HCT116 (cell line): ENCODE data around the gene WDR82. TPM values are rescaled to one million over a fixed set of nuclear protein-coding genes. Genes with fewer than 3 reads are reported as not detected.

Experiments used
- ATAC-seq: fragments of 200-7000 bp; cut with Tn5 transposase; 2 replicates; pipeline ENCODE4 v1.9.1; 2020; ENCODE audit warnings: mild to moderate bottlenecking, moderate library complexity
- BruUV-seq: library from RNA; stranded (reverse); fragments of 400-500 nt; replicated peaks from 2 replicates; lab custom pipeline; 2021; lab: Mats Ljungman, UMichigan
- CTCF ChIA-PET: fragments of 300-600 bp; sonication (Branson Sonifier 250); formaldehyde crosslinking; loops from one replicate; lab custom pipeline; 2021; ENCODE audit warnings: antibody characterized with exemption; lab: Charles Lee
- POLR2A ChIA-PET: fragments of 300-600, 350-600 bp; sonication (Branson Sonifier 250); formaldehyde crosslinking; loops from one replicate; lab custom pipeline; 2021; ENCODE audit warnings: antibody characterized with exemption; lab: Charles Lee
- RAD21 ChIA-PET, 2 experiments: fragments of 300-600 bp; sonication (Branson Sonifier 250); formaldehyde crosslinking; loops; one replicate each; lab custom pipeline; 2023; ENCODE audit warnings: low total read pairs in 2 of 2; ENCODE audit not compliant: uncharacterized antibody in 2 of 2, unreplicated experiment in 2 of 2, low non-redundant PET in 1 of 2; lab: Charles Lee
- DNase-seq: peaks from one replicate; pipeline ENCODE4 v3.0.0-alpha.2; 2010; ENCODE audit warnings: low read depth, low spot score
- H2AFZ ChIP-seq: fragments of 200-600 bp; shearing (Covaris generic), sonication (generic); 2 replicates; pipeline ENCODE4 v1.6.1; 2017; ENCODE audit warnings: low read depth, mixed run types, mixed read lengths, antibody characterized with exemption, low read length; ENCODE audit not compliant: poor library complexity, severe bottlenecking
- H3K27ac ChIP-seq: 2 replicates; pipeline ENCODE4 v1.5.1; 2012; ENCODE audit warnings: low read depth, low read length
- H3K27me3 ChIP-seq: fragments of 200-600 bp; sonication (generic); 2 replicates; pipeline ENCODE4 v1.6.1; 2016; ENCODE audit warnings: mixed run types, low read length, mixed read lengths; ENCODE audit not compliant: insufficient read depth
- H3K36me3 ChIP-seq, 2 experiments: fragments of 200-500 bp in 1 of 2; fragments of 200-600 bp in 1 of 2; sonication (Bioruptor generic) in 1 of 2; sonication (generic) in 1 of 2; 2 replicates each; pipeline versions ENCODE4 v1.5.1 to v1.6.1; 2014 to 2016; ENCODE audit warnings: low read length in 2 of 2, inconsistent platforms in 1 of 2, mixed read lengths in 1 of 2, mixed run types in 1 of 2; ENCODE audit not compliant: insufficient read depth in 2 of 2, control insufficient read depth in 1 of 2
- H3K4me1 ChIP-seq, 2 experiments: fragments of 200-600 bp in 1 of 2; sonication (generic) in 1 of 2; 2 replicates each; pipeline versions ENCODE4 v1.5.1 to v1.6.1; 2012 to 2017; ENCODE audit warnings: low read length in 2 of 2, inconsistent platforms in 1 of 2, mild to moderate bottlenecking in 1 of 2, mixed read lengths in 1 of 2, mixed run types in 1 of 2, moderate library complexity in 1 of 2; ENCODE audit not compliant: insufficient read depth in 2 of 2, control insufficient read depth in 1 of 2
- H3K4me2 ChIP-seq: fragments of 200-600 bp; sonication (generic); 2 replicates; pipeline ENCODE4 v1.6.1; 2017; ENCODE audit warnings: mixed run types, low read length, mixed read lengths
- H3K4me3 ChIP-seq, 2 experiments: fragments of 200-600 bp in 1 of 2; sonication (generic) in 1 of 2; replicated peaks in 1 of 2; 2 replicates each; pipeline ENCODE4 v1.5.1; 2011 to 2016; ENCODE audit warnings: low read length in 2 of 2, control low read depth in 1 of 2, low read depth in 1 of 2, mild to moderate bottlenecking in 1 of 2, mixed read lengths in 1 of 2, mixed run types in 1 of 2
- H3K79me2 ChIP-seq: fragments of 200-600 bp; sonication (generic); 2 replicates; pipeline ENCODE4 v1.6.1; 2017; ENCODE audit warnings: mild to moderate bottlenecking, mixed run types, low read length, moderate library complexity, mixed read lengths; ENCODE audit not compliant: insufficient read depth
- H3K9ac ChIP-seq: fragments of 200-600 bp; sonication (generic); 2 replicates; pipeline ENCODE4 v1.6.1; 2016; ENCODE audit warnings: low read length, mixed read lengths
- H3K9me2 ChIP-seq: fragments of 200-600 bp; sonication (generic), shearing (Covaris generic); 2 replicates; pipeline ENCODE4 v1.6.1; 2017; ENCODE audit warnings: mixed run types, mild to moderate bottlenecking, moderate library complexity; ENCODE audit not compliant: insufficient read depth
- H3K9me3 ChIP-seq, 2 experiments: fragments of 200-500 bp in 1 of 2; fragments of 200-600 bp in 1 of 2; sonication (Bioruptor generic) in 1 of 2; sonication (generic) in 1 of 2; 2 replicates each; pipeline ENCODE4 v1.6.1; 2014 to 2017; ENCODE audit warnings: low read length in 2 of 2, mixed read lengths in 2 of 2, inconsistent platforms in 1 of 2, low read depth in 1 of 2, mild to moderate bottlenecking in 1 of 2, mixed run types in 1 of 2, moderate library complexity in 1 of 2; ENCODE audit not compliant: control insufficient read depth in 1 of 2, insufficient read depth in 1 of 2
- H4K20me1 ChIP-seq: fragments of 200-600 bp; sonication (generic), shearing (Covaris generic); 2 replicates; pipeline ENCODE4 v1.6.1; 2017; ENCODE audit warnings: mixed run types, mild to moderate bottlenecking, moderate library complexity; ENCODE audit not compliant: insufficient read depth
- CBX3 ChIP-seq: IDR thresholded peaks from 2 replicates; pipeline ENCODE4 v1.6.1; 2012; ENCODE audit warnings: low read depth
- EGR1 ChIP-seq: IDR thresholded peaks from 2 replicates; pipeline ENCODE4 v1.6.1; 2012; ENCODE audit warnings: low read depth
- EZH2 ChIP-seq: fragments of 200-600 bp; sonication (generic); IDR thresholded peaks from 2 replicates; pipeline ENCODE4 v1.6.1; 2017; ENCODE audit warnings: antibody characterized with exemption, mixed run types
- EZH2phosphoT487 ChIP-seq: fragments of 200-600 bp; IDR thresholded peaks from 2 replicates; pipeline ENCODE4 v1.6.1; 2018; ENCODE audit warnings: antibody characterized with exemption, borderline replicate concordance
- FOSL1 ChIP-seq: IDR thresholded peaks from 2 replicates; pipeline ENCODE4 v1.6.1; 2012; ENCODE audit warnings: low read depth
- JUND ChIP-seq: IDR thresholded peaks from 2 replicates; pipeline ENCODE4 v1.6.1; 2012
- POLR2A ChIP-seq: IDR thresholded peaks from 2 replicates; pipeline ENCODE4 v1.7.0; 2011; ENCODE audit warnings: borderline replicate concordance; ENCODE audit not compliant: insufficient read depth, insufficient read length; ENCODE audit errors: extremely low read depth
- POLR2AphosphoS5 ChIP-seq: IDR thresholded peaks from 2 replicates; pipeline ENCODE4 v1.6.1; 2011; ENCODE audit warnings: mild to moderate bottlenecking, low read depth, low read length, moderate library complexity
- RAD21 ChIP-seq: IDR thresholded peaks from 2 replicates; pipeline ENCODE4 v1.6.1; 2012; ENCODE audit warnings: low read depth, mild to moderate bottlenecking
- SP1 ChIP-seq: IDR thresholded peaks from 2 replicates; pipeline ENCODE4 v1.6.1; 2012; ENCODE audit warnings: low read depth
- YY1 ChIP-seq: IDR thresholded peaks from 2 replicates; pipeline ENCODE4 v1.6.1; 2011; ENCODE audit warnings: low read length, low read depth, moderate library complexity, mild to moderate bottlenecking; ENCODE audit not compliant: insufficient replicate concordance; ENCODE audit errors: extremely low read depth
- ZFX ChIP-seq: fragments of 450-650 bp; IDR thresholded peaks from 2 replicates; pipeline ENCODE4 v1.6.1; 2017
- intact Hi-C: fragments of 100-400 bp; cut with micrococcal nuclease; formaldehyde crosslinking; loops from 2 replicates; pipeline ENCODE4 v1.10.0; 2022
- total RNA-seq: library from RNA; stranded (reverse); gene quantifications from one replicate; pipeline ENCODE4 v1.2.1, GENCODE V29; 2021; ENCODE audit not compliant: unreplicated experiment
- TF ChIP-seq, protein P1 (sequence below): IDR thresholded peaks from 2 replicates; pipeline ENCODE4 v1.6.1; 2011; ENCODE audit warnings: mild to moderate bottlenecking, low read length, moderate library complexity; ENCODE audit not compliant: insufficient replicate concordance; ENCODE audit errors: extremely low read depth
- TF ChIP-seq, protein P2 (sequence below): IDR thresholded peaks from 2 replicates; pipeline ENCODE4 v1.6.1; 2012
- TF ChIP-seq, protein P3 (sequence below): IDR thresholded peaks from 2 replicates; pipeline ENCODE4 v1.6.1; 2012

The WDR82 gene
- total RNA-seq, 1 experiment from 2014 or later, result 89.7 TPM

DNA sequence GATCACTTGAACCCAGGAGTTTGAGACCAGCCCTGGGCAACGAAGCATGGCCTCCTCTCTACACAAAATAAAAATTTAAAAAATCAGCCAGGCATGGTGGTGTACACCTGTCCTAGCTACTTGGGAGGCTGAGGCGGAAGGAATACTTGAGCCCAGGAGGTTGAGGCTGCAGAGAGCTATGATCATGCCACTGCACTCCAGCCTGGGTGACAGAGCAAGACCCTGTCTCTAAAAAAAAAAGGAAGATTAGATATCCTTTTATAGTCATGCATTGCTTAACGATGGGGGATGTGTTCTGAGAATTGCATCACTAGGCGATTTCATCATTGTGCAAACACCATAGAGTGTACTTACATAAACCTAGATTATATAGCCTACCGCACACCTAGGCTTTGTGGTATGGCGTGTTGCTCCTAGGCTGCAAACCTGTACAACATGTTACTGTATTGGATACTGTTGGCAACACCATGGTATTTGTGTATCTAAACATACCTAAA lies 67.9 kb downstream of the WDR82 start:
- Histone ChIP-seq H3K9ac (no peak overlapping the region), H3K79me2 (no peaks in the 10 kb centered on the region; the same call in 1 of the 2 replicates), H3K27me3 (no peaks in the 10 kb centered on the region), H3K27ac (no peak overlapping the region), H3K4me1 (no peaks in the 10 kb centered on the region), H4K20me1 (no peaks in the 10 kb centered on the region), H3K36me3 (peaks cover 67 to 70% of the 10 kb centered on the region in 2 experiments), H3K4me3 (no peak overlapping the region), H3K9me3 (no peaks in the 10 kb centered on the region), H2AFZ (no peak overlapping the region), H3K4me2 (no peak overlapping the region), H3K9me2 (no peaks in the 10 kb centered on the region)
- CTCF ChIA-PET, result no interaction called here
- DNase-seq, result no peak
- POLR2A ChIA-PET, result no interaction called here
- TF ChIP-seq, protein P1, sequence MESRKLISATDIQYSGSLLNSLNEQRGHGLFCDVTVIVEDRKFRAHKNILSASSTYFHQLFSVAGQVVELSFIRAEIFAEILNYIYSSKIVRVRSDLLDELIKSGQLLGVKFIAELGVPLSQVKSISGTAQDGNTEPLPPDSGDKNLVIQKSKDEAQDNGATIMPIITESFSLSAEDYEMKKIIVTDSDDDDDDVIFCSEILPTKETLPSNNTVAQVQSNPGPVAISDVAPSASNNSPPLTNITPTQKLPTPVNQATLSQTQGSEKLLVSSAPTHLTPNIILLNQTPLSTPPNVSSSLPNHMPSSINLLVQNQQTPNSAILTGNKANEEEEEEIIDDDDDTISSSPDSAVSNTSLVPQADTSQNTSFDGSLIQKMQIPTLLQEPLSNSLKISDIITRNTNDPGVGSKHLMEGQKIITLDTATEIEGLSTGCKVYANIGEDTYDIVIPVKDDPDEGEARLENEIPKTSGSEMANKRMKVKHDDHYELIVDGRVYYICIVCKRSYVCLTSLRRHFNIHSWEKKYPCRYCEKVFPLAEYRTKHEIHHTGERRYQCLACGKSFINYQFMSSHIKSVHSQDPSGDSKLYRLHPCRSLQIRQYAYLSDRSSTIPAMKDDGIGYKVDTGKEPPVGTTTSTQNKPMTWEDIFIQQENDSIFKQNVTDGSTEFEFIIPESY, result no peak
- TF ChIP-seq RAD21, result no peak
- intact Hi-C loops, result no loop called here
- RAD21 ChIA-PET, result no interaction called here
- no peak for ATAC-seq
- BruUV-seq, result no TSS peak

DNA sequence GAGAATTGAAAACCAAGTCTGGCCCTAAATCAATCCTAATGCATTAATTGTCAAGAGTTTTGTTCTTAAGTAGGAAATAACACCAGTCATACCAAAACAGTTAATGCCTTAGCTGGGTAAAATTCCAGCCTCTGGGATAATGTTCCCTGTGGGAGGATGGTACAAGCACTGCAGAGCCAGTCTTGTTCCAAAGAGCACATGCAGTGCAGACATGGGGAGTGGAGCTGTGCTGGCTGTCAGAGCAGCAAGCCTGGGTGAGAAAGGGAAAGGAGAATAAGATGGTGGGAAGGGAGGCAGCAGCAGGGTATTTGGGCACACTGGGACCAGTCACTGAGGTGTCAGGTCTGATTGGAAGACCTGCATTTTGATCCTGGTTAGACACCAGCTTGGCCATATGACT lies 68.4 kb downstream of the WDR82 start:
- Histone ChIP-seq H3K4me3 (no peak overlapping the region), H3K27ac (no peak overlapping the region), H2AFZ (no peak overlapping the region), H3K9me3 (no peaks in the 10 kb centered on the region), H4K20me1 (no peaks in the 10 kb centered on the region), H3K27me3 (no peaks in the 10 kb centered on the region), H3K79me2 (no peaks in the 10 kb centered on the region; the same call in 1 of the 2 replicates), H3K9ac (no peak overlapping the region), H3K9me2 (no peaks in the 10 kb centered on the region), H3K36me3 (peaks cover 73 to 75% of the 10 kb centered on the region in 2 experiments), H3K4me1 (no peaks in the 10 kb centered on the region), H3K4me2 (no peak overlapping the region)
- intact Hi-C loops, result no loop called here
- BruUV-seq, result no TSS peak
- DNase-seq (no peak), ATAC-seq (no peak)
- ChIA-PET RAD21 (no interaction called here), CTCF (no interaction called here), POLR2A (no interaction called here)
- TF ChIP-seq, protein P1, result no peak
- TF ChIP-seq POLR2A, result no peak
- TF ChIP-seq POLR2AphosphoS5, result no peak
- TF ChIP-seq JUND, result no peak
- TF ChIP-seq EZH2, result no peak
- TF ChIP-seq, protein P2, sequence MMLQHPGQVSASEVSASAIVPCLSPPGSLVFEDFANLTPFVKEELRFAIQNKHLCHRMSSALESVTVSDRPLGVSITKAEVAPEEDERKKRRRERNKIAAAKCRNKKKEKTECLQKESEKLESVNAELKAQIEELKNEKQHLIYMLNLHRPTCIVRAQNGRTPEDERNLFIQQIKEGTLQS, result no peak
- no peak for TF ChIP-seq FOSL1
- no peak for TF ChIP-seq EGR1
- TF ChIP-seq, protein P3, sequence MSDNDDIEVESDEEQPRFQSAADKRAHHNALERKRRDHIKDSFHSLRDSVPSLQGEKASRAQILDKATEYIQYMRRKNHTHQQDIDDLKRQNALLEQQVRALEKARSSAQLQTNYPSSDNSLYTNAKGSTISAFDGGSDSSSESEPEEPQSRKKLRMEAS, result no peak
- TF ChIP-seq SP1, result no peak
- TF ChIP-seq YY1, result no peak
- TF ChIP-seq CBX3, result no peak
- no peak for TF ChIP-seq EZH2phosphoT487
- no peak for TF ChIP-seq ZFX
